GM12865 (cell line): ENCODE measurements around the gene CCNT2.

Source experiments
- DNase-seq: peaks from one replicate; pipeline ENCODE4 v3.0.0; 2010; ENCODE audit warnings: low read depth
- H3K4me3 ChIP-seq: 2 replicates; pipeline ENCODE4 v1.5.1; 2011; ENCODE audit warnings: mild to moderate bottlenecking, low read depth, low read length, control low read depth
- TF ChIP-seq, protein P1 (sequence below): IDR thresholded peaks from 2 replicates; pipeline ENCODE4 v1.5.1; 2011; ENCODE audit warnings: low read length, control low read depth, low read depth, inconsistent platforms; ENCODE audit not compliant: insufficient read depth; ENCODE audit errors: missing control alignments

The CCNT2 gene

DNA sequence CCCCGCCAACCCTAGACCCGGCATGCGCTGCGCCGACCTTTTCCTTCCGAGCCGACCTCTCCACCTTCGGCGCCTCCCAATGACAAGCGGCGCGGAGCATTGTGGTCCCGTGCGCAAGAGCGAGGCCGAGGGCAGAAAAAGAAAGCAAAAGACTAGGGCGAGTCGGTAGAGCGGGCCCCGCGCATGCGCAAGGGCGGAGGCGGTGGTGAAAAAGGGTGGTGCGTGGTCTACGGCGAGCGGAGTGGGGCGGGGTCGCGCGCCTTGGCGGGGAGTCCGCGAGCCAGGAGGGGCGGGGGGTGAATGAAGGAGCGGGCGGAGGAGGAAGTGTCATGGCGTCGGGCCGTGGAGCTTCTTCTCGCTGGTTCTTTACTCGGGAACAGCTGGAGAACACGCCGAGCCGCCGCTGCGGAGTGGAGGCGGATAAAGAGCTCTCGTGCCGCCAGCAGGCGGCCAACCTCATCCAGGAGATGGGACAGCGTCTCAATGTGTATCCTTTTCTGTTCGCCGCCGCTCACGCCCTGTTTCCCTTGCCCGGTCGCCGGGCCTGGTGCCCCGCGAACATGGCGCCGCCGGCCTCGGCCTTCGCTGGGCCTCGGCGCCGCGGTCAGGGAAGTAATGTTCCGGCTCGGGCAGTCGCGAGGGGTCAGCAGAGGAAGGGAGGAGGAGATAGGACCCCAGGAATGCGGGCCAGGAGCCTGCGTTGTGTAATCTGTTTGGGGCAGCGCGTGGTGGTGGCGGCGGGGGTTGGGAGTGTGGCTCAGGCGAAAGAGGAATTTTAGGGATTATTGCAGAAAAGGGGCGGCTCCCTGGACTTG, at the start of gene CCNT2:
CCNT2 (plus strand) TSS at position 297 of the 815 bp plus-strand sequence; CDS start at position 330, 33 bp downstream.
- TF ChIP-seq, protein P1, sequence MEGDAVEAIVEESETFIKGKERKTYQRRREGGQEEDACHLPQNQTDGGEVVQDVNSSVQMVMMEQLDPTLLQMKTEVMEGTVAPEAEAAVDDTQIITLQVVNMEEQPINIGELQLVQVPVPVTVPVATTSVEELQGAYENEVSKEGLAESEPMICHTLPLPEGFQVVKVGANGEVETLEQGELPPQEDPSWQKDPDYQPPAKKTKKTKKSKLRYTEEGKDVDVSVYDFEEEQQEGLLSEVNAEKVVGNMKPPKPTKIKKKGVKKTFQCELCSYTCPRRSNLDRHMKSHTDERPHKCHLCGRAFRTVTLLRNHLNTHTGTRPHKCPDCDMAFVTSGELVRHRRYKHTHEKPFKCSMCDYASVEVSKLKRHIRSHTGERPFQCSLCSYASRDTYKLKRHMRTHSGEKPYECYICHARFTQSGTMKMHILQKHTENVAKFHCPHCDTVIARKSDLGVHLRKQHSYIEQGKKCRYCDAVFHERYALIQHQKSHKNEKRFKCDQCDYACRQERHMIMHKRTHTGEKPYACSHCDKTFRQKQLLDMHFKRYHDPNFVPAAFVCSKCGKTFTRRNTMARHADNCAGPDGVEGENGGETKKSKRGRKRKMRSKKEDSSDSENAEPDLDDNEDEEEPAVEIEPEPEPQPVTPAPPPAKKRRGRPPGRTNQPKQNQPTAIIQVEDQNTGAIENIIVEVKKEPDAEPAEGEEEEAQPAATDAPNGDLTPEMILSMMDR = no peak
- H3K4me3 ChIP-seq = peak within 1 kb of the TSS; percentile 93
- peak; percentile 99 for DNase-seq

DNA sequence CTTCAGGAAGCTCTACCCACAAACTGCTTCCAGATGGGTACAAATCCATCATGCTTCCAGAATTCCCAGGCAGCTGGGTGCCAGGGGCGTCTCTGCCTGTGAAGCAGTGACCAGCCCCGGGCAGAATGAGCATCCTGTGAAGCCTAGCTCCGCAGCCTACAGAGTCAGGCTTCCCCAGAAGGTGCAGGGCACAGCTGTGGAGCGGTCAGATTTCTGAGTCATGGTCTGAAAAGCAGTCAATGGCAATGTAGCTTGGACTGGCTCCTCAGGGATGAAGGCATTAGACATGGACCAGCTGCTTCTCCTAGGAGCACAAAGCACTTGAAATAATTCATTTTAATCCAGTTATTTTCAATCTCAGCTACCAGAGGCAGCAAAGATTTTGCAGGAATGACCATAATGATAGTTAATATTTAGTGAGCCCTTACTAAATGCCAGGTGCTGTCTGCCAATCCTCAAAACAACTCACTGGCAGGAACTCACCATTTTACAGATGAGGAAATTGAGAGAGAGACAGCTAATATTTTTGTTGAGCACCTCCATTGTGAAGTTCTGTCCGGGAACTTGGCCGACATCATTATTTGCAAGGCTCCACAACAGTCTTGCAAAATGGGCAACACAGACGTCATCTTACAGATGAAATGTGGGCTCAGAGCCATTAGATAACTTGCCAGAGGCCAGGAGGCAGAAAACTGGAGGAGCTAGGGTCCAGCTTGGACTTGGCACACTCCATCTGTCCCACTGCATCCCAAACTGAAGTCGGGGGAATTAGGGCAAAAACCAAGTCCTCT, 48.5 kb upstream of the CCNT2 start:
- TF ChIP-seq, protein P1 = no peak
- DNase-seq = no peak
- H3K4me3 ChIP-seq = no peak overlapping the region

DNA sequence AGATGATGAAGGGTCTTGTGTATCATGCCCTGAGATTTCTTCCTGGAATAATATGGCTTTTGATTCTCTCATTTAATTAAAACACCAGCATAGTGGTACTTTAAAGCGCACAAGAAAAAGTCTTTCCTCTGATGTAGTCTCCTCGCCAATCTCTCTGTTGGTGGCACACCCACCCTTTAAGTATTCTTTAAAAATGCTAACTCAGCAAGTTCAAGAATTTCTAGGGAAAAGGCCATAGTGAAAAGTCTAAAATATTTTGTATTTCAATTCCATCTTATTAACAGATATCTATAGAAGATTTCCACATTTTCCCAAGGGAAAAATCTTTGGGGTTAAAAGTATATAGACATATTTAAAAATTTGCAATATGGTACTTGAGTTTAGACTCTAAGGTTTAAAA, 45.5 kb upstream of the CCNT2 start:
- no peak overlapping the region for H3K4me3 ChIP-seq
- TF ChIP-seq, protein P1 = no peak
- DNase-seq = no peak

DNA sequence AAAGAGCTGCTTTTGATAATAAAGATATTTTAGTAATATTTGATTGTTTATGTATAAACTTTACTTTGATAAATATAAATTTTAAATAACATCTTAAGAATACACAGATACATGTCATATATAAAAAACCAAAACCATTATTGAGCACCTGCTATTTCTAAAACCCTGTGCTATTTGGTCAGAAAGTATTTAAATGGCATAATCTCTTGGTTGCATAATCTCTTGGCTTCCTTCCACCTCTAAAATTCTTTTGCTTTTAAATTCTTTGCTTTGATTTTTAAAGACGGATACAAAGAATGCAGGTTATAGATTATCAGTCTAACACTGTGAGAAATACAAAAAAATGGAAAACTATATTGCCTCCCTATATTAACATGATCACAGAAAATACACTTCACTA, 43.3 kb upstream of the CCNT2 start:
- no peak for DNase-seq
- TF ChIP-seq, protein P1 = no peak
- no peak overlapping the region for H3K4me3 ChIP-seq

DNA sequence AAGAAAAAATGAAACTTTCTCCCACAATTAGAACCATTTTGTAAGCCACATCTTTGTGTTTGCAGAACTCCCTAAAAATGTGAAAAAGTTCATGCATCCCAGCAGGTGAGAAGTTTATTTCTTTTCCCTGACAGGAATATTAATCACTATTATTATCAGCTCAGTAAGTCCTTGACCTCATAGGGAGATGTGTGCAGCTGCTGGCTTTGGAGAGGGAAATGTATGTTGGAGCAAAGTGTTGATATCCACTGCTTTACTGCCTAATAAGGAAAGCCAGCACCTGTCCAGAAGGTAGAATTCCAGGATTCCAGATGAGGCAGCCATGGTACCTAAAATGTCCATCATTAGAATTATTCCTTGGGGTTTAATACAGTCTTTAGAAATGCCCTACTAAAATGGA, 35.8 kb upstream of the CCNT2 start:
- DNase-seq = no peak
- TF ChIP-seq, protein P1 = no peak
- no peak overlapping the region for H3K4me3 ChIP-seq

DNA sequence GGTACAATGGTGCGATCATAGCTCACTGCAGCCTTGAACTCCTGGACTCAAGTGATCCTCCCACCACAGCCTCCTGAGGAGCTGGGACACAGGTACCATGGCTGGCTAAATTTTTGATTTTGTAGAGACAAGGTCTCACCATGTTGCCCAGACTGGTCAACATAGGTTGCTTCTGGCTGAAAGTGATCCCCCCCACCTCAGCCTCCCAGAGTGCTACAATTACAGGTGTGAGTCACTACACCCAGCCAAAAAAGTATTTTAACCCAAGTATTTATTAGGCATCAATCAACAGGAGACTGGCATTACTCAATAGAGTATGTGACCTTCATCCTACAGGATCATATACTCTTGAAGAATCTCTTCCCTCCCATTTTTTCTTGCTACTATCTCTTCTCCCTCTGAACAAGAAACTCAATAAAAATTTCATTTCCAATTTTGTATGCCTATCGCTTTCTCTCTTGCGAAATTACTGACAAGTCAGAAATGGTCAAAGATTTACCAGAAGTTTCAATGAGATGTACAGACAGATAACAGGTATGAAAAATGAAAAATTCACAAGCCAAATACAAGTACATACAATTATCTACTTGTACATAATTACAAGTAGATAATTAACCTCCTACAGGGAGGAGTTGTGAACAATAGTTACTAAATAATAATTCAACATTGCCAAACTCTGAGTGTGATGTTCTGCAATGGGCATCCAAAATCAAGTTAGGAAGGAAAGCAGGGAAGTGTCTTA, 34.9 kb upstream of the CCNT2 start:
- no peak overlapping the region for H3K4me3 ChIP-seq
- TF ChIP-seq, protein P1 = no peak
- no peak for DNase-seq
